ENCODE measurements around the gene GMEB2. TPM values are rescaled to one million over a fixed set of nuclear protein-coding genes. Genes with fewer than 3 reads are reported as not detected.
"Not testable (repeated sequence)": the region's sequence is repeated elsewhere in the genome, so short reads cannot be mapped to it uniquely, and the experiment has no call there.

The GMEB2 gene
- total RNA-seq, 1 donor from 2014 or later = 8.0 TPM

DNA sequence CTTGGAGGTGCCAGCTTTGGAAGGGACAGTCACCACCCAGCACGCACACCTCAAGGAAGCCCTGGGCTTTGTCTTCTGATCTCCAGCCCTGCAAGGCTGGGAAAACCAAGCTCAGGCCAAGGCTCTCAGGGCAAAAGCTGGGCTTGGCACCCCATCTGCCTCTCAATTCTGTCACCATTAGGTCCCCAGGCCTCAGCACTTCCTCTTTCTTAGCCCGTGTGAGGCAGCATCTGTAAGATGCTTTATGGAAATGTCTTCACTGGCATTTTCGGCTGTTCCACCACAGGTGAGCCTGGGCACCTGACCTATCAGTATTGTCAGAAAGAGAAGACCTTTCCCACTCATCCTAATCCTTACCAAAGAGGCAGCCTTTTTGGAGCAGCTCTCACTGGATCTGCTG lies 24.6 kb downstream of the GMEB2 start:
- no peaks in the 10 kb centered on the region for H3K36me3 ChIP-seq
- H2AFZ ChIP-seq (replicated peaks) = no peak overlapping the region
- no peaks in the 10 kb centered on the region for H3K9me3 Mint-ChIP-seq
- no peak overlapping the region for H3K4me3 ChIP-seq
- H4K20me1 ChIP-seq (ENCODE audit: low read depth) = no peaks in the 10 kb centered on the region
- H3K4me3 Mint-ChIP-seq = no peak overlapping the region
- no peaks in the 10 kb centered on the region for H3K4me1 ChIP-seq
- no peaks in the 10 kb centered on the region for H3K27me3 ChIP-seq
- H3K27me3 Mint-ChIP-seq (ENCODE audit: insufficient read depth, low read depth) = peaks cover 5% of the 10 kb centered on the region
- no peak overlapping the region for H3K27ac ChIP-seq
- H3K27ac Mint-ChIP-seq = no peak overlapping the region
- H3K9ac ChIP-seq = no peak overlapping the region
- no peak for DNase-seq (ENCODE audit: low spot score)
- TF ChIP-seq, protein P1, sequence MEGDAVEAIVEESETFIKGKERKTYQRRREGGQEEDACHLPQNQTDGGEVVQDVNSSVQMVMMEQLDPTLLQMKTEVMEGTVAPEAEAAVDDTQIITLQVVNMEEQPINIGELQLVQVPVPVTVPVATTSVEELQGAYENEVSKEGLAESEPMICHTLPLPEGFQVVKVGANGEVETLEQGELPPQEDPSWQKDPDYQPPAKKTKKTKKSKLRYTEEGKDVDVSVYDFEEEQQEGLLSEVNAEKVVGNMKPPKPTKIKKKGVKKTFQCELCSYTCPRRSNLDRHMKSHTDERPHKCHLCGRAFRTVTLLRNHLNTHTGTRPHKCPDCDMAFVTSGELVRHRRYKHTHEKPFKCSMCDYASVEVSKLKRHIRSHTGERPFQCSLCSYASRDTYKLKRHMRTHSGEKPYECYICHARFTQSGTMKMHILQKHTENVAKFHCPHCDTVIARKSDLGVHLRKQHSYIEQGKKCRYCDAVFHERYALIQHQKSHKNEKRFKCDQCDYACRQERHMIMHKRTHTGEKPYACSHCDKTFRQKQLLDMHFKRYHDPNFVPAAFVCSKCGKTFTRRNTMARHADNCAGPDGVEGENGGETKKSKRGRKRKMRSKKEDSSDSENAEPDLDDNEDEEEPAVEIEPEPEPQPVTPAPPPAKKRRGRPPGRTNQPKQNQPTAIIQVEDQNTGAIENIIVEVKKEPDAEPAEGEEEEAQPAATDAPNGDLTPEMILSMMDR (IDR thresholded peaks at IDR 0.05) = no peak
- TF ChIP-seq EZH2 (IDR thresholded peaks at IDR 0.05) = no peak
- no peak for TF ChIP-seq EZH2phosphoT487 (IDR thresholded peaks at IDR 0.05)
- H3K9me3 ChIP-seq (ENCODE audit: low read depth) = no peaks in the 10 kb centered on the region
- no peaks in the 10 kb centered on the region for H3F3A ChIP-seq (ENCODE audit: low read depth)
- no peak overlapping the region for H3K4me2 ChIP-seq
- H3K79me2 ChIP-seq (ENCODE audit: low read depth) = no peaks in the 10 kb centered on the region
- H3K36me3 Mint-ChIP-seq = peaks cover 25% of the 10 kb centered on the region
- H3K4me1 Mint-ChIP-seq = no peaks in the 10 kb centered on the region

DNA sequence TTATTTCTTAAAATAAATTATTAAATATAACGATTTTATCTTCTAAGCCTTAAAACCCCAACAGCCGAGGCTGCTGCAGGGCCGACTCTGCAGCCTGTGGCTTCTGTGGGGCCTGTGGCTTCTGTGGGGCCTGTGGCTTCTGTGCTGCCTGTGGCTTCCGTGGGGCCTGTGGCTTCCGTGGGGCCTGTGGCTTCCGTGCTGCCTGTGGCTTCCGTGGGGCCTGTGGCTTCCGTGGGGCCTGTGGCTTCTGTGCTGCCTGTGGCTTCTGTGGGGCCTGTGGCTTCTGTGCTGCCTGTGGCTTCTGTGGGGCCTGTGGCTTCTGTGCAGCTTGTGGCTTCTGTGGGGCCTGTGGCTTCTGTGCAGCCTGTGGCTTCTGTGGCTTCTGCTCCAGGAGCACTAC lies 25.2 kb downstream of the GMEB2 start:
- not testable (repeated sequence) for DNase-seq (ENCODE audit: low spot score); H3K36me3 ChIP-seq; H3K4me2 ChIP-seq; H3K9ac ChIP-seq; H3K27ac Mint-ChIP-seq; H3F3A ChIP-seq (ENCODE audit: low read depth); H3K9me3 Mint-ChIP-seq; H3K4me1 Mint-ChIP-seq; H3K9me3 ChIP-seq (ENCODE audit: low read depth); H3K4me3 ChIP-seq; H2AFZ ChIP-seq (replicated peaks); H3K27ac ChIP-seq; H3K4me1 ChIP-seq; H3K4me3 Mint-ChIP-seq; H4K20me1 ChIP-seq (ENCODE audit: low read depth); H3K27me3 Mint-ChIP-seq (ENCODE audit: insufficient read depth, low read depth); H3K27me3 ChIP-seq; H3K79me2 ChIP-seq (ENCODE audit: low read depth)
- peaks cover 25% of the 10 kb centered on the region for H3K36me3 Mint-ChIP-seq

DNA sequence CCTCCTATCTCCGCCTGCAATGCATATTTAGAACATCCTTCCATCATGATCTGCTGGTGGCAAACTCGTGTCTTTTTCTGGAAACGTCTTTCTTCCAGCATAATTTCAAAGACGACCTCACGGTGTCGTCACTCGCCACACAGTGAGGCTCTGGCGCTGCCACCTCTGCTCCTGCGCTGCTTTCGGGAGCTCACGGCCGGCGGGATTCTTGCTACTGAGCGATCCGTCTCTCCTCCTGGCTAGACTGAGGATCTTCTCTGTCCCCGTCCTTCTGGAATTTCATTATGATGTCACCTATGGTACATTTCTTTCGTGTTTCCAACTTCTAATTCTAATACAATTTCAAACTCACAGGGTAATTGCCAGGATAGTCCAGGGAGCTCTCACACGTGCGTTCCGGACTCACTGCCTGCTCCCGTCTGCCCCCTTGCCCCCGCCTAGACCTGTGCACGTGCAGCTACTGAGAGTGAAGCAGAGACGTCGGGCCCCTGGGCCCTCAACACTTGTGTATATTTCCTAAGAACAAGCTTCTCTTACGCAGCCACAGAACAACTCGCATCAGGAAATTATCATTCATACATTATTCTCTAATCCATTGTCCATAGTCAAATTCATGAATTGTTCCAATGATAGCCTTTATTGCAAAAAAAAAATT lies 27.4 kb downstream of the GMEB2 start:
- Mint-ChIP-seq H3K27ac (no peak overlapping the region), H3K4me3 (no peak overlapping the region)

More for the DNA sequence above, 27.4 kb downstream of the GMEB2 start:
- H3K9me3 Mint-ChIP-seq = no peaks in the 10 kb centered on the region
- H3K4me1 Mint-ChIP-seq = no peaks in the 10 kb centered on the region
- no peaks in the 10 kb centered on the region for H3K9me3 ChIP-seq (ENCODE audit: low read depth)
- no peak overlapping the region for H3K4me3 ChIP-seq
- peaks cover 26% of the 10 kb centered on the region for H3K36me3 Mint-ChIP-seq
- no peak for DNase-seq (ENCODE audit: low spot score)
- no peaks in the 10 kb centered on the region for H3F3A ChIP-seq (ENCODE audit: low read depth)
- no peak overlapping the region for H3K4me2 ChIP-seq
- H3K27ac ChIP-seq = no peak overlapping the region
- TF ChIP-seq EZH2 (IDR thresholded peaks at IDR 0.05) = no peak
- TF ChIP-seq EZH2phosphoT487 (IDR thresholded peaks at IDR 0.05) = no peak
- TF ChIP-seq, protein P1 (IDR thresholded peaks at IDR 0.05) = no peak
- no peaks in the 10 kb centered on the region for H3K79me2 ChIP-seq (ENCODE audit: low read depth)
- no peaks in the 10 kb centered on the region for H3K36me3 ChIP-seq
- H3K9ac ChIP-seq = no peak overlapping the region
- H3K27me3 ChIP-seq = no peaks in the 10 kb centered on the region
- H3K4me1 ChIP-seq = no peaks in the 10 kb centered on the region
- no peaks in the 10 kb centered on the region for H4K20me1 ChIP-seq (ENCODE audit: low read depth)
- H3K27me3 Mint-ChIP-seq (ENCODE audit: insufficient read depth, low read depth) = peaks cover 3% of the 10 kb centered on the region
- H2AFZ ChIP-seq (replicated peaks) = no peak overlapping the region
